ENCODE measurements around the gene RAB3IL1.

Gene RAB3IL1, protein sequence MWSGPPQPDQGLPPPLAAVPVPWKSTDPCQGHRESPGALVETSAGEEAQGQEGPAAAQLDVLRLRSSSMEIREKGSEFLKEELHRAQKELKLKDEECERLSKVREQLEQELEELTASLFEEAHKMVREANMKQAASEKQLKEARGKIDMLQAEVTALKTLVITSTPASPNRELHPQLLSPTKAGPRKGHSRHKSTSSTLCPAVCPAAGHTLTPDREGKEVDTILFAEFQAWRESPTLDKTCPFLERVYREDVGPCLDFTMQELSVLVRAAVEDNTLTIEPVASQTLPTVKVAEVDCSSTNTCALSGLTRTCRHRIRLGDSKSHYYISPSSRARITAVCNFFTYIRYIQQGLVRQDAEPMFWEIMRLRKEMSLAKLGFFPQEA

DNA sequence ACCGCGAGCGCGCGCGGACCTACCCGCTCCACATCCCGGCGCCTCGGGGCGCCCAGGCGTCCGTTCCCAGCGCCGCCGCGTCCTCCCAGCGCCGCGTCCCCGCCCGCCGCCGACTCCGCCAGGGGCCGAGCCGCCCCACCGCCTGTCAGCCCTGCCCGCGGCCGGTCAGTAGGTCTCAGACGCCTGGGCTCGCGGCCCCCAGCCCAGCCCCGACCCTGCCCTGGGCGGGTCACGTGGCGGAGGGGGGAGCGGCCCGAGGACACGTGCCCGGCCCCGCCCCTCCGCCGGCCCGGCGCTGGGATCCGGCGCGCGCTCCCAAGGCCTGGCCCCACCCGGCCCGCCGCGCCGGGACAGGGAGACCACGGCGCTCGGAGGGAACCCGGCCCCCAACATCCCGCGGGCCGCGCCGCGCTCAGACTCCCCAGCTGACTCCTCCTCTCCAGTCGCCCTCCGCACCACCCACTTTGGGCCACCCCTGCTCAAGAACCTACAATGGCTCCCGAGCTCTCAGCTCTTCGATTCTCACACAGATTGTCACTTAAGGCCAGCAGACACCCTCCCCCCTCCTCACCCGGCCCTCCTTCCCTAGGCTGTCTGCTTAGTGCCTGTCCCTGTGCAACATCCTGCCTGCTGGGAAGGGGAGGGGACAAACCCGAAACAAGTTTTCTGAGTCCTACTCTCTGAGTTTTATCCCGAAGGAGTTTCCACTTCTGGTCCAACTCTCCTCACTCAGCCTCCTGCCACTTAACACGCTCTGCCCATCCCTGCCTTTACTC is at the start of gene RAB3IL1:
TSS of gene RAB3IL1 (minus strand) at position 233 of the 776 bp plus-strand sequence. CDS start at position 34, 199 bp downstream.
- in situ Hi-C loops (cut with MboI; ENCODE audit: low sequenced_read_pairs) = no loop called here

DNA sequence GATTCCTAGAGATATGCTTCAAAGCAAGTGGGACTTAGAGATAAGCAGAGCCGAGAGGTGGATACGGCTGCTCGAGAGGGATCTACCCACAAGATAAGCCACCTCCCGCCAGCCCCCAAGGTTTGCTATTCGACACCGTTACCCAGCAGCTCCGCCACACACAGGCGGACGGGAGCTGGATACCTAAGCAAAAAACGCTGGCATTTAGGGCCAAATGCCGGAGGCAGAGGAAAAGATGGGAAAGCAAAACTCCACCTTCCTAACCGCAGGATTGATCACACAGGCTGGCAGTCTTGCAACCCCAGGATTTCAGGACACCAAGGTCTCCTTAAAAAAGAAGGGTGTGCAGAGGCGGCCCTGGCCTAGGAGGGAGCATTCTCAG is 49.4 kb upstream of the RAB3IL1 start:
- in situ Hi-C loops (cut with MboI; ENCODE audit: low sequenced_read_pairs) = loop anchor here (5.0 kb wide), 1 partner anchor 66 kb away; no protein-coding TSS in a partner anchor

DNA sequence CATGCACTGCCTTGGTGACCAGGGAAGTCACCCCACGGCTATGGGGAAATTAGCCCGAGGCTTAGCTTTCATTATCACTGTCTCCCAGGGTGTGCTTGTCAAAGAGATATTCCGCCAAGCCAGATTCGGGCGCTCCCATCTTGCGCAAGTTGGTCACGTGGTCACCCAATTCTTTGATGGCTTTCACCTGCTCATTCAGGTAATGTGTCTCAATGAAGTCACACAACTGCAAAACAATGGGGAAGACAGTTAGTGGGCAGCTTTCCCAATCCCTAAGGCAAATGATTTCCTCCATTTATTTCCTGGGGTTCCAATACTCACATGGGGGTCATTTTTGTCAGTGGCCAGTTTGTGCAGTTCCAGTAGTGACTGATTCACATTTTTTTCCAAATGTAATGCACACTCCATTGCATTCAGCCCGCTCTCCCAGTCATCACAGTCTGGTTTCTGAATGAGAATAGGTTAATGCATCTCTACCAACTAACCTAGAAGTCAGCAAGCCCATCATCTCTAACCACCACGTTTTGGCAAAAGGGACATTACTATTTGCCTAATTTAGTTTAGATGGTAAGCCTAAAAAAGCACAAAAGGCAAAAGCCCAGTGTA is 47.4 kb upstream of the RAB3IL1 start:
- in situ Hi-C loops (cut with MboI; ENCODE audit: low sequenced_read_pairs) = loop anchor here (5.0 kb wide), 1 partner anchor 68 kb away; no protein-coding TSS in a partner anchor

DNA sequence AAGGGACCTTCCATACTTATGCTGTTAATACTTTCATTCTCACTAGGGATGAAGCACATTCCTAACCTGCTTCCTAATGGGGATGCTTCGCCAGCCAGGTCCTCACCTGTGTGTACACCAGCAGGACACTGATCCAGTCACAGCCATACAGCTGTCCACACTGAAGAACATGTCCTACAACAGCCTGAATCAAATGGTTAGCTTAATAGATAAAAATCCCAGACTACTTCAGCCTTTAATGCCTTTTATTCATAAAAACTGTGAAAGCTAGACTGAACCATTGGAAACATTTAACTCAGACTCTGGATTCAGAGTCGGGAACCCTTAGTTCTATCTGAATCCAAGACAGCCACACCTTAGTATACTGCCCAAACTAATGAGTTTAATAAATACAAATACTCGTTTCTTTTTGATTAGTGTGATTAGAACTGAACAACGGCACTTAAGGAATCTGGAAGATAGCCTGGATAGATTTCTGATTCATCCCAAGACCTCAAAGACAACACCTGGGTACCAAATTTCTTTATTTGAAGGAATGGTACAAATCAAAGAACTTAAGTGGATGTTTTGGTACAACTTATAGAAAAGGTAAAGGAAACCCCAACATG is 46.8 kb upstream of the RAB3IL1 start:
- in situ Hi-C loops (cut with MboI; ENCODE audit: low sequenced_read_pairs) = no loop called here

DNA sequence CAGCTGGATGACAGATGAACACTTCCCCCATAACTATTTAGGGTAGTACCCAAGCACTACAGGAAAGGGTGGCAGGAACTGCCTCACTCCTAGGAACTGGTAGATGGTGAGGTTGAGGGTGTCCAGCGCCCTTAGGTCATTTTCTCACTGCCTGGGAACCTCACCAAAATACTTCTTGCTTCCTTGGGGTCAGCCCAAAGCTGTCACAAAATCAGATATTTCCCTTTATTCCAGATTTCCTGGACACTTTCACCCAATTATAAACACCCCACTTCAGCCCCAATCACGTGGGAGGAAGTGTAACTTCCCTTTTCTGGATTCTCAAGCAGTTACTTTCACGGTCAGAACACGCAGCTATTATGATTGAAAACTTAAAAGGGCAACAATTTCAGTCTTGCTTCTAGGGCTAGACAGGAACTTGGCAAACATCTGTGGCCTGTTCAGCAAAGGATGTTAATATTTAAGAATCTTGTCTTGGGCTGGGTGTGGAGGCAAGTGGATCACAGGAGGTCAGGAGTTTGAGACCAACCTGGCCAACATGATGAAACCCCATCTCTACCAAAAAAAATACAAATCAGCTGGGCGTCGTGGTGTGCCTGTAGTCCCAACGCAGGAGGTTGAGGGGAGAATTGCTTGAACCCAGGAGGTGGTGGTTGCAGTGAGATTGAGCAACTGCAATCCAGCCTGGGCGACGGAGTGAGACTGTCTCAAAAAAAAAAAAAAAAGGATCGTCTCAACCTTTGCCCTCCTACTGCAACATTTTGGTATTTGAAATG is 46.1 kb upstream of the RAB3IL1 start:
- in situ Hi-C loops (cut with MboI; ENCODE audit: low sequenced_read_pairs) = no loop called here

DNA sequence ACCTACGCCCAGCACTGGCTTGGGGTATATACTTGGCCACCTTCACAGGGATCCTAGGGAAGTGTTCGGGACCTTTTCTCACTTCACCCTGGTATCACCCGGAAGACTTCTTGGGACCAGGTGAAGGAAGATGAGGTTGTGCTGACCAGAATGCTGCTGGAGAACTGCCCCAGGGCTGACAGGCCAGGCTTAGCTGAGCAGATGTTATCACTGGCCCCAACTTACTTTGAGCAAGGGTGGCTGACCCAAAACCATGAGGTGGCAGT is 45.6 kb upstream of the RAB3IL1 start:
- in situ Hi-C loops (cut with MboI; ENCODE audit: low sequenced_read_pairs) = no loop called here

DNA sequence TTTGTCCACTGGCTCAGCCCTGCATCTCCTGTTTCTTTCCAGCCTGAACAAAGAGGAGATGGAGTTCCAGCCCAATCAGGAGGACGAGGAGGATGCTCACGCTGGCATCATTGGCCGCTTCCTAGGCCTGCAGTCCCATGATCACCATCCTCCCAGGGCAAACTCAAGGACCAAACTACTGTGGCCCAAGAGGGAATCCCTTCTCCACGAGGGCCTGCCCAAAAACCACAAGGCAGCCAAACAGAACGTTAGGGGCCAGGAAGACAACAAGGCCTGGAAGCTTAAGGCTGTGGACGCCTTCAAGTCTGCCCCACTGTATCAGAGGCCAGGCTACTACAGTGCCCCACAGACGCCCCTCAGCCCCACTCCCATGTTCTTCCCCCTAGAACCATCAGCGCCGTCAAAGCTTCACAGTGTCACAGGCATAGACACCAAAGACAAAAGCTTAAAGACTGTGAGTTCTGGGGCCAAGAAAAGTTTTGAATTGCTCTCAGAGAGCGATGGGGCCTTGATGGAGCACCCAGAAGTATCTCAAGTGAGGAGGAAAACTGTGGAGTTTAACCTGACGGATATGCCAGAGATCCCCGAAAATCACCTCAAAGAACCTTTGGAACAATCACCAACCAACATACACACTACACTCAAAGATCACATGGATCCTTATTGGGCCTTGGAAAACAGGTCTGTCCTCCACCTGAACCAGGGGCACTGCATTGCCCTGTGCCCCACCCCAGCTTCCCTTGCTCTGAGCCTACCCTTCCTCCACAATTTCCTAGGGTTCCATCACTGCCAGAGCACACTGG is 45.0 kb upstream of the RAB3IL1 start:
- in situ Hi-C loops (cut with MboI; ENCODE audit: low sequenced_read_pairs) = no loop called here

DNA sequence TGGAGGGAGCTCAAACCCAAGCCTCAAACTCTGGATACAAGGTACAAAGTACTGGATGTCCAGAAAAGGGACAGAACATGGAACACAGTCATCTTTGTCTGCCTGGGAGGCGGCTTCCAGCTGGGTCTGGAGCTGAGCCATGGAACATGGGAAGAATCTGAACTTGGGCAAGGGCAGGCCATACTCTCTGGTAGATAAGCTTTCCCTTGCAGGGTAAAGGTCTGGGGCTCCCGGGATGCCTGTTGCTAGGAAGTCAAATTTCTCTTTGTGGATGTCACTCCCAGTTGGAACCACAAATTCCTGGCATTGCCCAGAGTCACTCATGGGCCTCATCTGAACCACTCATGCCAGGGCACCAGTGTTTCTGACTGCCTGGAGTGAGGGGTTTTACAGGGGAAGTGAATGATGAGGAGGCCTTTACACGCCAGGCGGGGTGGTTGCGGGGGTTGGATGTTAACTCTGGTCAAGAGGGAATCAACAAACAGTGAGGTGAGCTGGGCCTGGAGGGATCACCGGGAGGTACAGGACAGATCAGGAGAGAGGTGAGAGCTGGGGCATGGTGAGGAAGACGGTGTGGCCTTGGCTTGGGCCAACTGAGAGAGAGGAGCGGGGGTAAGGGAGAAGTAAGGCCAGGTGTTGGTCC is 44.3 kb upstream of the RAB3IL1 start:
- in situ Hi-C loops (cut with MboI; ENCODE audit: low sequenced_read_pairs) = no loop called here

DNA sequence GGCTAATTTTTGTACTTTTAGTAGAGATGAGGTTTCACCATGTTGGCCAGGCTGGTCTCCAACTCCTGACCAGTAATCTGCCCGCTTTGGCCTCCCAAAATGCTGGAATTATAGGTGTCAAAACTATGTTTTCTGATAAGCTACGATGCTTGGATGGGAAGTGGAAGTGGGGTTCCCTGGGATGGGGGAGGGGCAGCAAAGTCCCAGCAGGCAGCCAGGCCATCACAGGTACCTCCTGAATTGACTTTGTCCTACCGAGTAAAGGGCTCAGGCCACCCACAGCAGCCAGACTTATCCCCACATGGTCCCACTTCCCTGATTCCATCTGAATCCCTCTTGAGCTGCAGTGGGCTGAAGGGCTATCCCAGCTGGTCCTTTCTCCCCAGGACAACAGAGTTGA is 43.2 kb upstream of the RAB3IL1 start:
- in situ Hi-C loops (cut with MboI; ENCODE audit: low sequenced_read_pairs) = no loop called here

DNA sequence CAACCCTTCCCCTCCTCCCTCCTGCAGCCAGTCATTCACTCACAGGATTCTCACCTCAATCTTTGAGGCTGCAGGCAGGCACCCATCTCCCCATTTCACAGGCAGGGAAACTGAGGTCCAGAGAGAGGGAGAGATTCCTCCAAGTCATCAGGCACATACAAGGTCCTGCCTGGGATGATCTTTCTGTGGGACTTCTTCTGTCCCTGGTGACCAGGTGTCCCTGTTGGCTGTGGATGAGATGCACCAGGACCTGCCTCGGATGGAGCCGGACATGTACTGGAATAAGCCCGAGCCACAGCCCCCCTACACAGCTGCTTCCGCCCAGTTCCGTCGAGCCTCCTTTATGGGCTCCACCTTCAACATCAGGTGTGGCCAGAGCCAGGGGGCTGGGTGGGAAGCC is 42.3 kb upstream of the RAB3IL1 start:
- in situ Hi-C loops (cut with MboI; ENCODE audit: low sequenced_read_pairs) = no loop called here

DNA sequence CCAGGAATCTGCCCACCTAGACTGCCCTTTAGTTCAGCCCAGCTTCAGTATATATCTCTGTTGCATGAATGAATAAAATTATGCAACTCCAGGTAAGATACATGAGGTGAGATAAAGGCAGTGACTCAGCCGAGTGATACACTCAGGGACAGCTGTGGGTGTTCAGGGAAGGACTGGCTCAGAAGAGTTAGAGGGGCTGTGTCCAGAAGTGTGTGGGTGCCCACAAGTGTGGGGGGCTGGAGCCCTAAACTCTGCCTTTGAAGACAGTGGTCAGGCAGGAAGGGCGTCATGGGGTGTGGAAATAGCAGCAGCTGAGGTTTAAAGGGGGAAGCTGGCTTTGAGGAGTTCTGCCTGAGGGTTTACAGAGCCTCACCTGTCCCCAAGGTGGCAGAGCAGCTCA is 41.7 kb upstream of the RAB3IL1 start:
- in situ Hi-C loops (cut with MboI; ENCODE audit: low sequenced_read_pairs) = no loop called here

DNA sequence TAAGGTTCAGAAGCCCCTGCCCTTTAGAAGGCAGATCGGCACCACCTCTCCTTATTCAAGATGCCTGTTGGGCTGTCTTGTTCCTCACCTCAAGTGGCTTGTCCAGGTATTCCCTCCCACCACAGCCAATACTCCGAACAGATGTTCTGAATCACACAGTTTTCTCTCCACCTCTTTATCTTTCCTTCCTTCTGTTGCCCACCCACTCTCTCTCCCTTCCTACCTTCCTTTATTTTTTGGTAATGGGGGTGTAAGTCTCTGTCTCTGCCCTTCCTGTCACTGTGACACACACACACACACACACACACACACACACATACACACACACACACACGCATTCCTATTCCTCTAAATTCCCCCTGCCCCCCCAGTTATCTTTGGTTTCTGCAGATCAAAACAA is 41.2 kb upstream of the RAB3IL1 start:
- in situ Hi-C loops (cut with MboI; ENCODE audit: low sequenced_read_pairs) = no loop called here

DNA sequence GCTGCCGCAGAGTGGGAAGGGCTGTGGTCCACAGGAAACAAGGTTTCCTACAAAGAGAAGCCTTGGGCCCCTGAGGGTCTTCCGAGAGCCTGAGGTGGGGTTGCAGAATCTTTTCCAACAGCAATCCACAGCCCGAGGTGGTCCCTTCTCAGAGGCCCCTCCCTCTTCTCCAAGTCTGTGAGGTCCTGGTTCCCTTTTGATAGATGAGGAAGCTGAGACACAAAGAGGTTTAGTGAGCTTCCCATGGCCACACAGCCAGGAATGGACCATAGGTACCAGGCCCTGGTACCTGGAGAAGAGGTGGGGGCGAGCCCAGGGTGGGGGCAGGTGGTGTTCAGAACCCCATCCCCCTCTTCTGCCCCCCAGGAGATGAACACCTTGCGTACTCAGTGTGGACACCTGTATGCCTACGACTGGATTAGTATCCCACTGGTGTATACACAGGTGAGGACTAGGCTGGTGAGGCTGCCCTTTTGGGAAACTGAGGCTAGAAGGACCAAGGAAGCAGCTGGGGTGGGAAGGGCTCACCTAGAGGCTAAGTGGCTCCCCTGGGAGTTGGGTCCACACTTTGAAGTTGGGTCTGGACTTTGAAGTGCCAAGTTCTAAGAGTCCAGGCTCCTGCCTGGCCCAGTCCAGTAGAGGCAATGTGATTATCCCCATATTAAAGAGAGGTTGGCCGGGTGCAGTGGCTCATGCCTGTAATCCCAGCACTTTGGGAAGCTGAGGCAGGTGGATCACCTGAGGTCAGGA is 39.8 kb upstream of the RAB3IL1 start:
- in situ Hi-C loops (cut with MboI; ENCODE audit: low sequenced_read_pairs) = no loop called here

DNA sequence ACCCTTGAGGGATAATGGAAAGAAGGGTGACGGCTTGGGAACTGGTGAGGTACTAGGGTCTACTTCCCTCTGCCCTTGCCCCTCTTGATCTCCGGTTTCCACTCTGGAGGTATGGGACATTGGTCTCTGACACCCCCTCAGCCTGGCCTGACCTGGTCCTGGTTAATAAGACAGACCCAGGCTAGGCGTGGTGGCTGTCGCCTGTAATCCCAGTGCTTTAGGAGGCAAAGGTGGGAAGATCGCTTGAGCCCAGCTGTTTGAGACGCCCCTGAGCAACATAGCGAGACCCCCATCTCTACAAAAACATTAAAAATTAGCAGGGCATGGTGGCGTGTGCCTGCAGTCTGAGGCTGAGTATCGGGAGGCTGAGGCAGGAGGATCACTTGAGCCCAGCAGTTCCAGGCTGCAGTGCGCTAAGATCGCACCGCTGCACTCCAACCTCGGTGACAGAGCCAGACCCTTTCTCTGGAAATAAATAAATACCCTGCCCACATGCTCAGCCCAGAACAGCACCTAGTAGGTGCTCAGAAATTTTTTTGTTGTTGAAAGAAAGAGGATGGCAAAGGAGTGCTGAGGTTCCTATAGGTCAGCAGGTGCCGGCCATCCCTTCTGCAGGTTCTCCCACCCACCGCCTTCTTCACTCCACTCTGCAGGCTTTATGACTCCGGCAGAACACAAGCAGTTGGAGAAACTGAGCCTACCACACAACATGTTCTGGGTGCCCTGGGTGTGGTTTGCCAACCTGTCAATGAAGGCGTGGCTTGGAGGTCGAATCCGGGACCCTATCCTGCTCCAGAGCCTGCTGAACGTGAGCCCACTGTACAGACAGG is 39.0 kb upstream of the RAB3IL1 start:
- in situ Hi-C loops (cut with MboI; ENCODE audit: low sequenced_read_pairs) = no loop called here

DNA sequence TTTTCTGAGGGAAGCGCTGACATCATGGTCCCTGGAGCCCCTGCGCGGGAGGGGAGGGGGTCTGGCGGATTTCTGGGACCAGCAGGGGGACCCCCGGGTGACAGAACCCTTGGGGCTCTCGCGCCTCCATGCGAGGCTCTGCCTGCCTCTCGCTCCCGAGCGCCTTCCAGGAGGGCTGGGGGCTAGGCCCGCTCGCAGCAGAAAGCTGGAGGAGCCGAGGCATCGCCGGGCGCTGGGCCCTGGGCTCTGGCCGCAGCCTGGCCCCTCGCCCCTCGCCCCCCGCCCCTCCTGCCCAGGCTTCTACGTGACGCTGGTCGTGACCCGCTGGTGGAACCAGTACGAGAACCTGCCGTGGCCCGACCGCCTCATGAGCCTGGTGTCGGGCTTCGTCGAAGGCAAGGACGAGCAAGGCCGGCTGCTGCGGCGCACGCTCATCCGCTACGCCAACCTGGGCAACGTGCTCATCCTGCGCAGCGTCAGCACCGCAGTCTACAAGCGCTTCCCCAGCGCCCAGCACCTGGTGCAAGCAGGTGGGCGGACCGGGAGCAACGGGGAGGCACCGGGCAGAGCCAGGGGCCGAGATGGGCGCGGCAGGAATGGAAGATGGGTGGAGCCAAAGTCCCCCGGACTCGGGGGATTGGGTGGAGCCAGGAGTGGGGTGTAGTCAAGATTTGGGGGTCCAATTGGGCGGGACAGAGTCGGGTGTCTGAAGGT is 38.2 kb upstream of the RAB3IL1 start:
- in situ Hi-C loops (cut with MboI; ENCODE audit: low sequenced_read_pairs) = no loop called here

DNA sequence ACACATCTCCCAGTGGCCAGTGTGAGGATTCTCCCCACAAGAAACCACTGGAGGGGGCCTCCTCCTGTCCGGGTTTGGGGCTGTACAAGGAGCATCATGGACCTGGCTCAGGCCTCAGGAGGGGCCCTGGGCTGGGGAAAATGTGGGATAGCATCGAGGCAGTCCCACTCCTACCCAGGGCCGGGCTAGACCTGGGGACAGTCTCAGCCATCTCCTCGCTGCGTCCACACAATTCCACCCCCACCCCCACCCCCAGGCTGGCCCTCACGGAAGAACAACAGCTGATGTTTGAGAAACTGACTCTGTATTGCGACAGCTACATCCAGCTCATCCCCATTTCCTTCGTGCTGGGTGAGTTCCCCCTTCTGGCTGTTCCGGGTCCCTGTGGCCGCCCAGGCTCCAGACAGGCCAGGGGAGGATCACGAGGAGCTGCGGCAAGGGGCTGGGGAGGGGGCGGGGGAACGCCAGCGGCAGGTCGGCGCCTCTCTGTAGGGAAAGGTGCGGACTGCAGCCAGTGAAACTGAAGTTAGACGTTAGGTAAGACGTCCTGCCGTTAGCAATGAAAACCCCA is 37.6 kb upstream of the RAB3IL1 start:
- in situ Hi-C loops (cut with MboI; ENCODE audit: low sequenced_read_pairs) = no loop called here

Data from HL-60/S4 treated with phorbol 12-myristate 13-acetate at 8.2 ng/mL for 4 days and 3 days (cell line).